ENCODE results near the gene RIN3.

The RIN3 gene

DNA sequence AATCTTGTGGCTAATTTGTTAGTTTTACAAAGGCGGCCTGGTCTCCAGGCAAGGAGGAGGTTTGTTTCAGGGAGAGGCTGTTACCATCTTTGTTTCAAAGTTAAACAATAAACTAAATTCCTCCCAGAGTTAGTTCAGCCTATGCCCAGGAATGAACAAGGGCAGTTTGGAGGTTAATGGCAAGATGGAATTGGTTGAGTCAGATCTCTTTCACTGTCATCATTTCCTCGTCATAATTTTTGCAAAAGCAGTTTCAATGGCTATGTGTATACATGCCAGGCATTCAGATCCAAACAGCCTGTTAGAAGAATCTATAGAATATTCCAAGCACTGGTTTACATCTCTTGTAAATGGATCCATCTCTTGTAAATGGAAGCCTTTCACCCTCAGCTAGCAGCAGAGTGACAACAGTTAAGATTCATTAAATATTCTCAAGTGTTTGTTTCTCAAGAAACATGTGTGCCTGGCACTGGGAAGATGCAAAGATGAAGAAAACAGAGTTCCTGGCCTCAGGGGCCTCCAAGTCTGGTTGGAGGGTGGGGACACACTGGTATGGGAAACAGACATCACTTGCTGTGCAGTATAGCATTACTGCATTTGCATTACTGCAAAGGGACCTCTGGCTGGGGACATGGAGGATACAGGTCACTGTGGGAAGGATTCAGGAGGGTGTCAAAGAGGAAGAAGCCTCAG, 65.8 kb downstream of the RIN3 start:
- DNase-seq, result no peak

DNA sequence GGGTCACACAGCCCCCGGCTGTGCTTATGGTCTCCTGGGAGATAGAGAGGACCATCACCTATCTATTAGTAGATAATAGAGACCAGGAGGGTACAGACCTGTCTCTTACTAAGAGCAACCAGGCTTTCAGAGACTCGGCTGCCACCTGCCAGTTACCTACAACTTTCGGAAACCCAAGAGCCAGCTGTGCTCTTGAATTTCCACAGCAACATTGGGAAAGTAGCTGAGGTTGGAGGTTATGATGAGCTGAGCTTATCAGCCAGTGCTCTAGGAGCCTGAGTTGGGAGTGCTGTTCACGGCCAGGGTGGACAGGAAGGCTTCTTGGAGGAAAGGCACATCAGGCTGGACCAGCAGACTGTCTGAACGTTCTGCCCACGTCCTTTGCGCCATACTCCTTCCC, 67.6 kb downstream of the RIN3 start:
- DNase-seq, result no peak

DNA sequence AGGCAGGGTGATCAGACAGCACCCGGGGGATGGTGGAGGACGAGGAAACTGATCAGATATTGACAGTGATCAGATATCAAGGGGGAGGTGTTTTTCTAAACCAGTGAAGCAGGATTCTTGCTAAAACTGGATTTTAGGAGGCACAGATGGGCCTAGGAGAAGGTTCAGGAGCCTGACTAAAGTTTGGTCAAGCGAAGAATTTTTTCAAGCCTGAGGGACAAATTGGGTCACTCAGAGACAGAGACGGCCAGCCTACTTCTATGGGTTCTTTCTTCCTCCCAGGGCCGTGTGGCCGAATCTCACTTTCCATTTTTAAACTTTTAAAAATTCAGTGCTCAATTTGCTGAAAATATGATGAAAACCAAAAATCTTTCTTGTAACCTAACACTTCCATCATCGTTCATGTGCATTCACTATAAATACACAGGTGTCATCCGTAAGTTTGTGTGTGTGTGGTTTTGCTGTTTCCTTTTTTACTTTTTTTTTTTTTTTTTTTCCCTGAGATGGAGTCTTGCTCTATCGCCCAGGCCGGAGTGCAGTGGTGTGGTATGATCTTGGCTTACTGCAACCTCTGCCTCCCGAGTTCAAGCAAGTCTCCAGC, 68.5 kb downstream of the RIN3 start:
- no peak for DNase-seq

DNA sequence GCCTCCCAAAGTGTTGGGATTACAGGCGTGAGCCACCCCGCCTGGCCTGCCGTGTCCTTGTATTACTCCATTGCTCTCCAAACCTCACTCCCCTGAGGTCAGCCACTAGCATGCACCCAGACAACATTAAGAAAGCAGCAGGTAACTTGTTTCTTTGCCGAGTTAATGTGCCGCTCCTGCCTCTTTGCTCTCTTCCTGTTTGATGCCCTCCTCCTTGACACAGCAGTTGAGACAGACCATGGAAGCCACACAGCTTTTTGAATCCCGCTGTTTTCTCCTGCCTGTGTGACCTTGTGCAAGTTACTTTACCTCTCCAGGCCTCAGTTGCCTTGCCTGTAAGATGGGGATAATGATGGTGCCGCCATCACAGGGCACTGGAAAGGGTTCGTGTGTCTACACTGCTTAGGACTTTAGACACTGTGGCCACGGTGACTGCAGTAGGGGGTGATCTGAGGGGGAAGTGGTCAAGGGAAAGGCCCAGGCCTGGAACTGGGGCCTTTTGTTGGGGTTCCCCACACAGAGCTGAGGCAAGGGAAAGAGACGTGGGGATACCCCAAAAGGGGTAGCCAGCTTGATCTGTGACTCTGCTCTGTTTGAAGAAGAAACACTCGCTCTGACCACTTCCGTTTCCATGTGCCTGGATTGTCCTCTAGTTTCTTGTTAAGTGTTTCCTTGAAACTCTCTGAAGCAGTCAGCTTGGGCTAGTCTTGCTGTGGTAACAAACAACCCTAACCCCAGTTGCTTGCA, 69.3 kb downstream of the RIN3 start:
- DNase-seq, result peak; percentile 58

DNA sequence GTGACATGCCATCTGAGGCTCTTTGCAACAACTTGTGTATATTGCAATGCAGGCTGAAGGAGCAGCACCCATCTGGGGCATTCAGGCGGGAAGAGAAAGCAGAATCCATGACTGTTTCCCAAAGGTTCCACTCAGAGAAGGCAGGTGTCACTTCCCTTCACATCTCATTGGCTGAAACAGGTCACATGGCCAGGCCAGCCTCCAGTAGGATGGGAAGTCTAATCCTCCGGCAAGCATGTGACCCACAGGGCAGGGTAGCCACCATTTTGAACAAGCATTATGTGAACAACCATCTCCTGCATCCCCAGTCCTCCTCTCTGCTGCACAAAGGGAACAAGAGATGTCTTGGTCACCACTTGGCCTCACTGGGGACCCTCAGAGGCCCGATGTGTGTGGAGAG, 70.6 kb downstream of the RIN3 start:
- no peak for DNase-seq

DNA sequence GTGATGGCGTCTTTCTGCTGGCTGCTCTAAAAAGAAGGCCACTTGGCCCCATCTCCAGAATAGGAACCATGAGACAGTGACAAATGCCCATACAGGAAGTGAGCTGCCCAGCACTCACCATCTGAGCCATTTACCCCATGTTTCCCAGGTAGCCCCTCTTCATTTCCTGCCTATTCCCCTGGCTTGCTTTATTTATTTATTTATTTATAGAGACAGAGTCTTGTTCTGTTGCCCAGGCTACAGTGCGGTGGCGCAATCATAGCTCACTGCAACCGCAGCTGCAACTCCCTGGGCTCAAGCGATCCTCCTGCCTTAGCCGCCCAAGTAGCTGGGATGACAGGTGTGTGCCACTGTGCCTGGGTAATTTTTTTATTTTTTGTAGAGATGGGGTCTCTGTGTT, 71.2 kb downstream of the RIN3 start:
- no peak for DNase-seq

DNA sequence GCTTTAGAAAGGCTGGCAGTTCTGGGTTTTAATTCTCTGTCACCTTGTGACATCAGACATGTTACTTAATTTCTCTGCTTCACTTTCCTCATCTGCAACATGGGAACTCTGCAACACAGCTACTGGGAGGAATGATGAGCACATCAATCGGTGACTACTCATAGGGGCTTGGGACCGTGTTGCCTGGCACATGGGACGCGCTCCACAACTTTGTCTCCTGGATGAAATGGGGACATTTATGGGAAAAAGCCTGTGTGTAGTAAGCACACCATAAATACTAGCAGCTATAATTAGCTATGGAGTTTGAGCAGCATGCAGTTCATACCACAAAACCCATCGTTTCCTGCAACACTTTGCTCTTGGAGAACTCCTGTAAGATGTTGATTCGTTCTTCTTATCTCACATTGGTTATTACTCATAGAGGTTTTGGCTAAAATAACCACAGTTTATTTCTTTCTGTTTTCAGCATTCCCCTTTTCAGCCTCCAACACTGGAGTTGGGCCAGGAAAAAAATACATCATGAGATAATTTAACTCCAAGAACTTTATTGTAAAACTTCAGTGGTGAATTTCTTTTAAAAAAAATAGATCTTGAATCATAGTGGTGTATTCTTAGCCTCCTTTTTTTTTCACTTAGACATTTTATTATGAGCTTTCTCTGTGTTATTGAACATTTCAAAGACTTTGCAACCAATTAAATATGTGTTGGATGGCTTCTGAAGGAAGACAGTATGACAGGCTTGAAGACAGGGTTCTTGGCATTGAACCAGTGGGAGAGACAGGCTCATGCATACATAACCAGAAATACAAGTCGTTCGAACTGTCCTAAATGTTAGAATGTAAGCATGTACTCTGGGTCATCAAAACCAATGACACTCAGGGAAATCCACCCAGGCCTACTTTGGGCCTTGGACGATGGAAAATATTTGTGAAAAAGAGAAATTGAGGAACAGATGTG, 72.7 kb downstream of the RIN3 start:
- DNase-seq, result peak; percentile 80

DNA sequence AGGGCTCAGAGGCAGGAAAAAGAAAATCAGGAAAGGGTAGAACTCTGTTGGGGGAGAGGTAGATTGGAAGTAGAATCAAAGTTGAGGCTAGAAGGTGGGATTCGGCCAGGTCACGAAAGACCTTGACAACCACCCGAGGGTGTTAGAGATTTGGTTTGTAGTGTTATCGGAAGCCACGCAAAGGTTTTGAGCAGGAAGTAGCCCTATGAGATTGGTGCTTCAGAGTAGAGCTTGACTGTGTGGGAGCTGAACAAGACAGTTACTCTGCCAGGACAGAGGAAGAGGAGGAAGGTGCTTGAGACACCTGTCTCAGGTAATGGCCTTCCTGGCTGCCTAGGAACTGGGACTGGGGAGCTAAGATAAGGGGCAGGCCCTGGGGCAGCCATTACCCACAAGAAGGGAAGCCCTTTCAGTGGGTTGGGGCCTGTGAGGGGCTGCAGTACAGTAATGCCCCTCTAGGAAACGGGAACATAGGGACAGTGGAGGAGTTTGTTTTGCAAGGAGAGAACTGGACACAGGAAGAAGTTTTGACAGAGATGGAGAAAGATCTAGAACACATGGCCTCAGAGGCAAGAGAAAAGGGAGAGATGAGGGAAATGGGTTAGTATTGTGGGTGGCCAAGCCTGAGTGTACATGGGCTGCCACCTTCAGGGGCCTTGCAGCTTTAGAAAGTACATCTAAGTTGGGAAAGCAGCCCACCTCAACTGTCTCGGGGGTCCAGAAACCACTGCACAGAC, 73.5 kb downstream of the RIN3 start:
- DNase-seq, result peak; percentile 30

DNA sequence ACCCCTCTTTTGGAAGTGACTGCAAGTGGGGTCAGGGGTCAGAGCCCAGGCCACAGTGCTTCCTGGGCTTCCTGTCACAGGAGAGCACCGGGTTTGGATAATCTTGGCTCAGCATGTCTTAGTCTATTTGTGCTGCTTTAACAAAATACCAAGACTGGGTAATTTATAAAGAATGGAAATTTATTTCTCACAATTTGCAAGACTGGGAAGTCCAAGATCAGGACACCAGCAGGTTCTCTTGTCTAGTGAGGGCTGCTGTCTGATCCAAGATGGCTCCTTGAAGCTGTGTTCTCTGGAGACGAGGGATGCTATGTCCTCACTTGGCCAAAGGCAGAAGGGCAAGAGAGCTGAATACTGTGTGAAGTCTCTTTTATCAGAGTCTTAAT, 74.1 kb downstream of the RIN3 start:
- no peak for DNase-seq

DNA sequence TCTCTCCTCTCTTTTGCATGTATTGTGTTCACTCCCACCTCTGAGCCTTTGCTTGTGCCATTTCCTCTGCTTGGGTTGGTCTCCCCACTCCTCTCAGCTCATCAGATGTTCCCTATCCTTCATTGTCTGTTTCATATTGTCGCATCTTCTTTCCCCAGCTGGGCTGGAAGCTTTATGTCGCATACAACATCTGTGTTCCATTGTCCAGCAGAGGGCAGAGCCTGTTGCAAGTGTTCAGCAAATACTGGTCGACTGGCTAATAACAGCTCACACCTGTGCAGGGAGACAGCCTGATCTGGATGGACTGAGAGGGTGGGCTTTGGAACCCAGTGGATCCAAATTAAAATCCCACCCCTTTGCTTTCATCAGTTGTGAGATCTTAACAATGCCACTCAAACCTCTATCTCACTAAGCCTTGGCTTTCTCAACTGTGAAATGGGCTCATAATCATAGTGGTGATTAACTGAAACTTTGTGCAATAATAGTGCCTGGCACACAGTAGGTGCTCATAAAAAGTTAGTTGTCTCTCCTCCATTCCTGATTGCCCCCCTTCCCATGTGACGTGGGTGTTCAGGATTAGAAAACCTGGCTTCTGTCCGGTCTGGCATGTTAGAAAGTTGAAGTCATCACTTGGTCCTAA, 75.8 kb downstream of the RIN3 start:
- DNase-seq, result no peak

DNA sequence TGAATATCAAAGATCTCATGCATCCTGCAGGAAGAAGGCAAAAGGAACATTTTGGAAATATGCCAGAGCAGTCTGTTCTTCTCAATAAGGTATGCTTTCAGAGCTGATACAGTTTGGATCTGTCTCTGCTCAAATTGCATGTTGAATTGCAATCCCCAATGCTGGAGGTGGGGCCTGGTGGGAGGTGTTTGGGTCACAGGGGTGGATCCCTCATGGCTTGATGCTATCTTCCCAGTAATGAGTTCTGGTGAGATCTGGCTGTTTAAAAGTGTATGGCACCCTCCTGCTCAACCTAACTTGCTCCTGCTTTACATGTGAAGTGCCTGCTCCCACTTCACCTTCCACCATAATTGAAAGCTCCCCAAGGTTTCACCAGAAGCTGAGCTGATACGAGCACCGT, 76.6 kb downstream of the RIN3 start:
- no peak for DNase-seq

DNA sequence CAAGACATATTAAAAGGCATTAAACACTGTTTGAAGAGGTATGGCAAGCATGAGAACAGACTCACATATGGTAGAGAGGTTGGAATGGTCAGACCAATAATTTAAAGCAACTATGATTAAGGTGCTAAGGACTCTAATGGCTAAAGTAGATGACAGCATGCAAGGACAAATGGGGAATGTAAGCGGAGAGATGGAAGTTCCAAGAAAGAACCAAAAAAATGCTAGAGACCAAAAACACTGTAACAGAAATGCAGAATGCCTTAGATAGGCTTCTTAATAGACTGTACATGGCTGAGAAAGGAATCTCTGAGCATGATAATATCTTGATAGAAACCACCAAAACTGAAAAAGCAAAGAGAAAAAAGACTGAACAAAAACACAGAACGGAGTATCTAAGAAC, 77.4 kb downstream of the RIN3 start:
- DNase-seq, result no peak

DNA sequence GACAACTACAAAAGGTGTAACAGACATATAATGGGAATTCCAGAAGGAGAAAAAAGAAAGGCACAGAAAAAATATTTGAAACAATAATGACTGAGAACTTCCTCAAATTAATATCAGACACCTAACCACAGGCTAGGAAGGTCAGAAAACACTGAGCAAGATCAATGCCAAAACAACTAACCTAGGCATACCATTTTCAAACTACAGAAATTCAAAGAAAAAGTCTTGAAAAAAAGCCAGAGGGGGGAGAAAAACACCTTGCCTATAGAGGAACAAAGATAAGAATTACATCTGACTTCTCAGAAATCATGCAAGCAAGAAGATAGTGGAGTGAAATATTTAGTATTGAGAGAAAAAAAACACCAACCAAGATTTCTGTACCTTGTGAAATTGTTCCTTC, 77.8 kb downstream of the RIN3 start:
- no peak for DNase-seq

DNA sequence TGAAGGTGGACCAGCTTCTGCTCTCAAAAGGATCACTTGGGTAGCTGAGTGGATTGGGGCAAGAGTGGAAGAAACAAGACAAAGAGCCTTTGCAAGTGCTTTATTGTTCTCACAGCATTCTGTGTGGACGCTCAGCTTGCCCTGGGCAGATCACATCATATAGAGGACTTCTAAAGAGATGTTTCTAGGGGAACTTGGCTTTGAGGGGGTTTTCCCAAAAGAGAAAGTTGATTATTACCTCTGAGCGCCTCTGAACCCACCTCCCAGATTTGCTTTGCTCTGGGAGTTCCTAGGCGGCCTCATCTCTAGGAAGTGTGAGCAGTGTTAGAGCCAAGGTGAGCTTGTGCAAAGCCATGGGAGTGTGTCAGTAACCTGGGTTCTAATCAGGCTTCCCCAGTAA, 81.7 kb downstream of the RIN3 start:
- no peak for DNase-seq

DNA sequence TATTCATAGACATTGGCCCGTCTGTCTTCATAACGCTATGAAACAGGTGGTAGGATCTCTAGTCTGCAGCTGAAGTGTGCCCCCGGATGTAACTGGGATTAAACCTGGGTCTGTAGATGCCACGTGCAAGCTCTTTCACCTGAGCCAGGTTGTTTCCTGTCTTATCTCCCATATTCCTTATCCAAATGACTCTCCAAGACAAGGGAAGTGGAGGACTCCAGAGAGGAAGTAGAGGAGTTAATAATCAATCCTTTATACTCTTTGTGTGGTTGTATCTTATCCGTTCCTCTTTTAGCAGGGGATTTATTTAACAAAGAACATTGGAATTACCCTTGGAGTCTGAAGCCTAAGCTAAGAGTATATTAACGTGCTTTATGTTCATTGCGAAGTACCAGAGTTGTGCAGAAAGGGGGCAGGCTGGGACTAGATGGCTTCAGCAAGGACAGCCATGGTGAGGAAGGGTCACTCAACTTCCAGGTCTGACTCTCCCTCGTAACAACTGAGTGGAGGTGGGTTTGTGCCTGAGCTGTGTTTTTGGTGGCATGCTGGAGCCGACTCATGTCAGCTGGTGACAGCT, 82.8 kb downstream of the RIN3 start:
- no peak for DNase-seq

DNA sequence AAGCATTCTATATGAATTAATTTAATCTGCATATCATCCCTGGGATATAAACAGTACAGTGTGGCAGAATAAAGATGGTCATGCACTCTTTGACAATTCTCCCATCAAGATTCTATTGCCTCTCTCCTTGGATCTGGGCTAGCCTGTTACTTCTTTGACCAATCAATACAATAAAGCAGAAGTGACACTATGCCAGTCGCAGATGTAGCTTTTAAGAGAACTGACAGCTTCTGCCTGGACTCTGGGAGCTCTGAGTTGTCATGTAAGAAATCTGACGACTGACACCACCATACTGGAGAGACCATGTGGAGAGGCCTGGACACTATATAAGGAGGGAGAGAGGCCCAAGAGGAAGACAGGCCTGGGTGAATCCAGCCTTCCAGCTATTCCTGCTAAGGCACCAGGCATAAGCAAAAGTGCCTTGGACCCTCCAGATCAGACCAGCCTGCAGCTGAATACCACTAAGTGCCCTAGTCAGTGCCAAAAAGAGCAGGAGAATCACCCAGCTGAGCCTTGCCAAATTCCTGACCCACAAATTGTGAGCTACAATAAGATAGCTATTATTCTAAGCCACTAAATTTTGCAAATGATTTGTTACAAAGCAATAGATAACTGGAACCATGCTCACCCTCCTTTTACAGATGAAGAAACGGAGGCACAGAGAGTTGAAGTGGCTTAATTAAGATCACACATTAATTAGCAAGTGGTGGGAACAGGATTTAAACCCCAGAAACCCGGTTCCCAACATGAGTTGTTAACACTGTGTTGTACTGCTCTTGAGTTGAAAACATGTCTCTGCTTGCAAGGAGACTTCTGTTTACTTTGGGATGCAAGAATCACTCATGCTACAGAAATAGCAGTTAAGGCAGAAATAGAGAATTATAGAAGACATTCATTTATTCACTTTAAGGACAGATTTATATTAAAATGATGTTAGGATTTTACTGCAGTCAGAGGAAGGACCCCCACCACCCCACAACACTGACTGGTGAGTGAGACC, 84.6 kb downstream of the RIN3 start:
- no peak for DNase-seq

DNA sequence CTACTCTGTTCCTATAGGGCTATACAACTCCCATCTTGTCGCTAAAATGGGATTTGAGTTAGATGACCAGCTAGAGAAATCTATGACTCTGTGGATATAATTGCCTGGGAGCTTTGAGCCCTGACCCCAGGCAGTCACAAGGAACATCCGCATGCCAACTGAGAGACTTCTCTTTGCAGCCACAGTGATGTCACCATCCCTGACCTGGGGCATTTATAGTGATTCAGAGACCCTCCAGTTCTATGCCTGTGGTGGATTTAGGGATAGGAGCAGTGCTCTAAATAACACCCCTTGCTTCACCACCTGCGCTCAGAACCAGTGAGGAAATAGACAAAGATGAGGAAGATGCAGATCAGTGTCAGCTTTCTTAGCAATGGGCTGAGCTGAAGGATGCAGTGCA, 86.2 kb downstream of the RIN3 start:
- DNase-seq, result no peak

DNA sequence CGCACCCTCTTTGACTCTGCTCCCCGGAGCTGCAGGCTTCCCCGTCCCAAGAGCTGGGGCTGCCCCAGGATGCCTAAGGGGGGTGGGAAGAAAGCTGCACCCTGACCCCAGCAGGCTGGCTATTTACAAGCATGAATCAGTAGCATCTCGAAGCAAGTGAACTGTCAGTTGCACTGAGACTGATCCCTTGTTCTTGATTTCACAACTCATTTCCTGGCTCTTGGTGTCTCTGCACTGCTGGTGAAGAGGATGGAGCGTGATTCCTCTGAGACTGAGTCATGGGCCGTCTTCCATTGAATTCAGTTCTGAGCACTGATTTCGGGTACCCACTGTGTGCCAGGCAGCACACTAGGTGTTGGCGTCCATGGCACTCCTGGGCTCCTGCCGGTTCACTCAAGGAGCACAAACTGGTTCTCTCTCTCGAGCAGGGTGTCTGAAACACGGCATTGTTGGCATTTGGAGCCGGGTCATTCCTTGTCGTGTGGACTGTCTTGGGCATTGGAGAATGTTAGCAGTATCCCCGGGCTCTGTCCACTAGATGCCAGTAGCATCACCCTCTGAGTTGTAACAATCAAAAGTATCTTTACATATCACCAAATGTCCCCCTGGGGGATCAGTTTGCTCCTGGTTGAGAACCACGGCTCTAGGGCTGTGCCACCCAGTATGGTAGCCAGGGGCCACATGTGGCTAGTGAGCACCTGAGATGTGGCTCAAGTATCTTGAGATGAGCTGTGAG, 86.9 kb downstream of the RIN3 start:
- peak; percentile 23 for DNase-seq

DNA sequence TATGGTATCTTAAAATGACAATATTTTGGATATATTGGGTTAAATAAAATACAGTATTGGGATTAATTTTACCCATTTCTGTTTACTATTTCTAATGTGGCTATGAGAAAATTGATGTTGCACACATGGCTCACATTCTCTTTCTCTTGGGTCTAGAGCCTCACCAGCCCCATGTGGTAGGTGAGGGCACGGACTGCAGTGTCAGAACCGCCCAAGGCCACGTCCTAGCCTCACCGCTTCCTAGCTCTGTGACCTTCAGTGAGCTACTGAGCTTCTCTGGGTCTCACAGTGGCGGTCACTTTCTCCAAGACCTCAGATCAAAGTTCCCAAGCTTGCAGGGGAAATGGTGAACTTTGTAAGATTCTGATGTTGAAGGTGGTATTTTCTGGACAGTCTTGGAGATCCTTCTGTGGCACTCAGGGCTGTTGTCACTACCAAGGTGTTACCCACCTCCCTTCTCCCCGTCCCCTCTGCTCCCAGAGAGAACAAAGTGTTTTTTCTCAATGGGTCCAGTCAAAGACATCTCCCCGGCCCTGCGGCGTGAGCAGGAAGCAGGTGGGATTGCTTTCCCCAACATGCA, 87.6 kb downstream of the RIN3 start:
- no peak for DNase-seq
